Measurements from ENCODE around the gene FGF19.

- TF ChIP-seq, protein P1, sequence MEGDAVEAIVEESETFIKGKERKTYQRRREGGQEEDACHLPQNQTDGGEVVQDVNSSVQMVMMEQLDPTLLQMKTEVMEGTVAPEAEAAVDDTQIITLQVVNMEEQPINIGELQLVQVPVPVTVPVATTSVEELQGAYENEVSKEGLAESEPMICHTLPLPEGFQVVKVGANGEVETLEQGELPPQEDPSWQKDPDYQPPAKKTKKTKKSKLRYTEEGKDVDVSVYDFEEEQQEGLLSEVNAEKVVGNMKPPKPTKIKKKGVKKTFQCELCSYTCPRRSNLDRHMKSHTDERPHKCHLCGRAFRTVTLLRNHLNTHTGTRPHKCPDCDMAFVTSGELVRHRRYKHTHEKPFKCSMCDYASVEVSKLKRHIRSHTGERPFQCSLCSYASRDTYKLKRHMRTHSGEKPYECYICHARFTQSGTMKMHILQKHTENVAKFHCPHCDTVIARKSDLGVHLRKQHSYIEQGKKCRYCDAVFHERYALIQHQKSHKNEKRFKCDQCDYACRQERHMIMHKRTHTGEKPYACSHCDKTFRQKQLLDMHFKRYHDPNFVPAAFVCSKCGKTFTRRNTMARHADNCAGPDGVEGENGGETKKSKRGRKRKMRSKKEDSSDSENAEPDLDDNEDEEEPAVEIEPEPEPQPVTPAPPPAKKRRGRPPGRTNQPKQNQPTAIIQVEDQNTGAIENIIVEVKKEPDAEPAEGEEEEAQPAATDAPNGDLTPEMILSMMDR (IDR thresholded peaks at IDR 0.05; ENCODE audit: low read length) = no peak
- no peak for TF ChIP-seq EZH2 (IDR thresholded peaks at IDR 0.05; ENCODE audit: borderline replicate concordance, low read length)
Measured at GRCh38 chr11:69657456-69657910, 46.3 kb downstream of the FGF19 start.
